Activated CD4-positive, alpha-beta T cell treated with anti-CD3 and anti-CD28 coated beads, Interleukin-2, amount 10 ng/mL, durations not matched to agents 24 days and 14 days (primary cell): Measurements from ENCODE around the gene SNAP47. TPM values are rescaled to one million over a fixed set of nuclear protein-coding genes. Genes with fewer than 3 reads are reported as not detected.

Source experiments
- DNase-seq: peaks from one replicate; pipeline ENCODE4 v3.0.0; 2022
- H3K27ac Mint-ChIP-seq: one replicate; pipeline ENCODE4 v1.8.0; 2022; ENCODE audit warnings: mild to moderate bottlenecking, mixed read lengths
- H3K27me3 Mint-ChIP-seq: one replicate; pipeline ENCODE4 v1.8.0; 2022; ENCODE audit warnings: mixed read lengths
- H3K36me3 Mint-ChIP-seq: one replicate; pipeline ENCODE4 v1.8.0; 2022; ENCODE audit warnings: low read depth, mild to moderate bottlenecking, mixed read lengths
- H3K4me1 Mint-ChIP-seq: one replicate; pipeline ENCODE4 v1.8.0; 2021; ENCODE audit warnings: mixed read lengths
- H3K4me3 Mint-ChIP-seq: one replicate; pipeline ENCODE4 v1.8.0; 2022; ENCODE audit warnings: mild to moderate bottlenecking, moderate library complexity, mixed read lengths
- H3K9me3 Mint-ChIP-seq: one replicate; pipeline ENCODE4 v1.8.0; 2021; ENCODE audit warnings: mixed read lengths
- intact Hi-C: fragments of 100-400 bp; cut with micrococcal nuclease; formaldehyde crosslinking; loops from one replicate; pipeline ENCODE4 v1.15.1; 2023
- total RNA-seq: library from RNA; stranded (reverse); gene quantifications from 2 replicates; pipeline ENCODE4 v1.2.3, GENCODE V29; 2022

Gene SNAP47
- total RNA-seq, 1 donor from 2014 or later: 30.9 TPM

GRCh38 chr1:227728059-227728891 is 7.0 kb upstream of the SNAP47 start:
- Mint-ChIP-seq H3K4me3 (peak overlapping the region; percentile 87), H3K4me1 (peaks cover 17% of the 10 kb centered on the region), H3K9me3 (peaks cover 12% of the 10 kb centered on the region), H3K36me3 (peaks cover 8% of the 10 kb centered on the region), H3K27ac (peak overlapping the region; percentile 71), H3K27me3 (peaks cover 2% of the 10 kb centered on the region)
- intact Hi-C loops: loop anchor here (1.0 kb wide), 2 partner anchors 34 to 165 kb away; partner anchors contain the start of gene ZNF678
- peak; percentile 80 for DNase-seq

- H3K4me3 Mint-ChIP-seq: peak overlapping the region; percentile 87
- peaks cover 2% of the 10 kb centered on the region for H3K27me3 Mint-ChIP-seq
- peaks cover 13% of the 10 kb centered on the region for H3K36me3 Mint-ChIP-seq
- no peak for DNase-seq
- no peak overlapping the region for H3K27ac Mint-ChIP-seq
- intact Hi-C loops: loop anchor here (1.0 kb wide), 2 partner anchors 33 to 166 kb away; partner anchors contain the start of gene ZNF678
- peaks cover 8% of the 10 kb centered on the region for H3K9me3 Mint-ChIP-seq
- H3K4me1 Mint-ChIP-seq: peaks cover 19% of the 10 kb centered on the region
These were observed 6.4 kb upstream of the SNAP47 start for GRCh38 chr1:227728892-227729143.

GRCh38 chr1:227729144-227729880 is 5.9 kb upstream of the SNAP47 start:
- intact Hi-C loops: no loop called here
- Mint-ChIP-seq H3K36me3 (peaks cover 14% of the 10 kb centered on the region), H3K4me3 (peak overlapping the region; percentile 87), H3K27ac (no peak overlapping the region), H3K27me3 (peaks cover 2% of the 10 kb centered on the region), H3K9me3 (peaks cover 3% of the 10 kb centered on the region), H3K4me1 (peaks cover 20% of the 10 kb centered on the region)
- peak; percentile 56 for DNase-seq

GRCh38 chr1:227729881-227730629 is 5.2 kb upstream of the SNAP47 start:
- Mint-ChIP-seq H3K27ac (no peak overlapping the region), H3K4me3 (peak overlapping the region; percentile 24), H3K4me1 (peaks cover 24% of the 10 kb centered on the region), H3K27me3 (peaks cover 2% of the 10 kb centered on the region), H3K9me3 (peaks cover 3% of the 10 kb centered on the region), H3K36me3 (peaks cover 16% of the 10 kb centered on the region)
- intact Hi-C loops: loop anchor here (10.0 kb wide), 2 partner anchors 245 to 795 kb away; no protein-coding TSS in a partner anchor
- peak; percentile 84 for DNase-seq

- peak; percentile 56 for DNase-seq
- H3K27me3 Mint-ChIP-seq: peaks cover 2% of the 10 kb centered on the region
- H3K4me1 Mint-ChIP-seq: peaks cover 26% of the 10 kb centered on the region
- intact Hi-C loops: loop anchor here (10.0 kb wide), 2 partner anchors 246 to 796 kb away; no protein-coding TSS in a partner anchor
- H3K36me3 Mint-ChIP-seq: peaks cover 16% of the 10 kb centered on the region
- peaks cover 3% of the 10 kb centered on the region for H3K9me3 Mint-ChIP-seq
- no peak overlapping the region for H3K4me3 Mint-ChIP-seq
- no peak overlapping the region for H3K27ac Mint-ChIP-seq
These were observed 4.5 kb upstream of the SNAP47 start for GRCh38 chr1:227730630-227731151.

- Mint-ChIP-seq H3K9me3 (peaks cover 3% of the 10 kb centered on the region), H3K4me1 (peaks cover 31% of the 10 kb centered on the region), H3K36me3 (peaks cover 18% of the 10 kb centered on the region), H3K27ac (no peak overlapping the region), H3K4me3 (no peak overlapping the region), H3K27me3 (peaks cover 3% of the 10 kb centered on the region)
- intact Hi-C loops: loop anchor here (10.0 kb wide), 2 partner anchors 246 to 796 kb away; no protein-coding TSS in a partner anchor
- peak; percentile 57 for DNase-seq
These were observed 4.0 kb upstream of the SNAP47 start for GRCh38 chr1:227731241-227731677.

- peaks cover 33% of the 10 kb centered on the region for H3K4me1 Mint-ChIP-seq
- H3K27ac Mint-ChIP-seq: no peak overlapping the region
- DNase-seq: peak; percentile 55
- H3K4me3 Mint-ChIP-seq: no peak overlapping the region
- peaks cover 18% of the 10 kb centered on the region for H3K36me3 Mint-ChIP-seq
- peaks cover 3% of the 10 kb centered on the region for H3K9me3 Mint-ChIP-seq
- intact Hi-C loops: loop anchor here (10.0 kb wide), 2 partner anchors 247 to 797 kb away; no protein-coding TSS in a partner anchor
- H3K27me3 Mint-ChIP-seq: peaks cover 3% of the 10 kb centered on the region
These were observed 3.3 kb upstream of the SNAP47 start for GRCh38 chr1:227731696-227732585.

GRCh38 chr1:227732586-227733308 is 2.5 kb upstream of the SNAP47 start:
- Mint-ChIP-seq H3K27ac (no peak overlapping the region), H3K4me1 (peaks cover 36% of the 10 kb centered on the region), H3K4me3 (peak overlapping the region; percentile 56), H3K36me3 (peaks cover 20% of the 10 kb centered on the region), H3K27me3 (peaks cover 3% of the 10 kb centered on the region), H3K9me3 (peaks cover 3% of the 10 kb centered on the region)
- peak; percentile 57 for DNase-seq
- intact Hi-C loops: loop anchor here (10.0 kb wide), 2 partner anchors 248 to 798 kb away; no protein-coding TSS in a partner anchor

- peak overlapping the region; percentile 98 for H3K4me3 Mint-ChIP-seq
- intact Hi-C loops: loop anchor here (10.0 kb wide), 2 partner anchors 249 to 799 kb away; no protein-coding TSS in a partner anchor
- DNase-seq: peak; percentile 55
These were observed 1.9 kb upstream of the SNAP47 start for GRCh38 chr1:227733309-227733705.

GRCh38 chr1:227733751-227734545 is 1.3 kb upstream of the SNAP47 start:
- Mint-ChIP-seq H3K4me1 (peaks cover 29% of the 10 kb centered on the region), H3K27me3 (peaks cover 2% of the 10 kb centered on the region)
- intact Hi-C loops: loop anchor here (2.0 to 10.0 kb wide), 4 partner anchors 29 to 799 kb away; no protein-coding TSS in a partner anchor

More at GRCh38 chr1:227733309-227733705, 1.9 kb upstream of the SNAP47 start:
- peaks cover 20% of the 10 kb centered on the region for H3K36me3 Mint-ChIP-seq
- no peaks in the 10 kb centered on the region for H3K9me3 Mint-ChIP-seq
- H3K27ac Mint-ChIP-seq: no peak overlapping the region
- peaks cover 32% of the 10 kb centered on the region for H3K4me1 Mint-ChIP-seq
- H3K27me3 Mint-ChIP-seq: peaks cover 2% of the 10 kb centered on the region

GRCh38 chr1:227734546-227734855 is 734 bp upstream of the SNAP47 start:
- DNase-seq: no peak
- H3K4me1 Mint-ChIP-seq: peaks cover 27% of the 10 kb centered on the region
- H3K27ac Mint-ChIP-seq: peak overlapping the region; percentile 93
- intact Hi-C loops: loop anchor here (2.0 to 10.0 kb wide), 4 partner anchors 28 to 800 kb away; no protein-coding TSS in a partner anchor
- H3K4me3 Mint-ChIP-seq: peak overlapping the region; percentile 98
- peaks cover 20% of the 10 kb centered on the region for H3K36me3 Mint-ChIP-seq
- H3K9me3 Mint-ChIP-seq: no peaks in the 10 kb centered on the region
- peaks cover 2% of the 10 kb centered on the region for H3K27me3 Mint-ChIP-seq

More at GRCh38 chr1:227733751-227734545, 1.3 kb upstream of the SNAP47 start:
- Mint-ChIP-seq H3K4me3 (peak overlapping the region; percentile 98), H3K9me3 (no peaks in the 10 kb centered on the region), H3K36me3 (peaks cover 20% of the 10 kb centered on the region), H3K27ac (peak overlapping the region; percentile 93)
- peak; percentile 58 for DNase-seq
